Esophagus squamous epithelium (tissue), 4 donors: ENCODE measurements around the gene EXOSC7.

ENCODE experiments used
- CTCF ChIP-seq, 6 experiments: fragments of 450-650 bp in 4 of 6; fragments of 200-600 bp in 2 of 6; sonication (generic) in 2 of 6; IDR thresholded peaks; one replicate each; pipeline ENCODE4 v1.5.1; 2016 to 2019; ENCODE audit warnings: antibody characterized with exemption in 6 of 6, mild to moderate bottlenecking in 4 of 6, moderate library complexity in 4 of 6
- POLR2A ChIP-seq, 4 donors: fragments of 450-650 bp; IDR thresholded peaks; one replicate each; pipeline ENCODE4 v1.6.1; 2017; ENCODE audit warnings: antibody characterized with exemption in 4 of 4, mild to moderate bottlenecking in 4 of 4, moderate library complexity in 3 of 4

- TF ChIP-seq CTCF (IDR thresholded peaks at IDR 0.05), result no peak
- no peak for TF ChIP-seq POLR2A (IDR thresholded peaks at IDR 0.05)
Observed at GRCh38 chr3:44965165-44965564, 10.9 kb upstream of the EXOSC7 start.
